ENCODE measurements around the gene PDE11A.

DNA sequence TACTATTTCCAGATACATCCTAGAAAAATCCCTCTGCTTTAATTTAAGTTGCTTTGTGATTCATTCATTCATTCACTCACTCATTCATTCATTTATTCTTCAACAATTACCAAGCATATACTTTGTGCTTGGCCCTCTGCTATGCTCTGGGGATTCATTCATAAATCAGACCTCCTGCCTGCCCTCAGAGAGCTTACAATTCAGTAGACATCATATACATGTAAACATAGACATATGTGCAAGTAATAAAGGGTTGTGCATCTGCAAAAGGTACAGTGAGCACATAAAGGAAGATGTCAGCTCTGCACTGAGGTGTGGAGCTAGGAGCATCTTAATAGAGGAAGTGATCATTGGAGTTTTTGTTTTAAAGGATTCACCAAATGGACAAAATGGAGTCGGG lies 490.6 kb downstream of the PDE11A start:
- TF ChIP-seq POLR2AphosphoS5 (IDR thresholded peaks at IDR 0.05; ENCODE audit: low read depth, low read length), result no peak
- TF ChIP-seq, protein P1, sequence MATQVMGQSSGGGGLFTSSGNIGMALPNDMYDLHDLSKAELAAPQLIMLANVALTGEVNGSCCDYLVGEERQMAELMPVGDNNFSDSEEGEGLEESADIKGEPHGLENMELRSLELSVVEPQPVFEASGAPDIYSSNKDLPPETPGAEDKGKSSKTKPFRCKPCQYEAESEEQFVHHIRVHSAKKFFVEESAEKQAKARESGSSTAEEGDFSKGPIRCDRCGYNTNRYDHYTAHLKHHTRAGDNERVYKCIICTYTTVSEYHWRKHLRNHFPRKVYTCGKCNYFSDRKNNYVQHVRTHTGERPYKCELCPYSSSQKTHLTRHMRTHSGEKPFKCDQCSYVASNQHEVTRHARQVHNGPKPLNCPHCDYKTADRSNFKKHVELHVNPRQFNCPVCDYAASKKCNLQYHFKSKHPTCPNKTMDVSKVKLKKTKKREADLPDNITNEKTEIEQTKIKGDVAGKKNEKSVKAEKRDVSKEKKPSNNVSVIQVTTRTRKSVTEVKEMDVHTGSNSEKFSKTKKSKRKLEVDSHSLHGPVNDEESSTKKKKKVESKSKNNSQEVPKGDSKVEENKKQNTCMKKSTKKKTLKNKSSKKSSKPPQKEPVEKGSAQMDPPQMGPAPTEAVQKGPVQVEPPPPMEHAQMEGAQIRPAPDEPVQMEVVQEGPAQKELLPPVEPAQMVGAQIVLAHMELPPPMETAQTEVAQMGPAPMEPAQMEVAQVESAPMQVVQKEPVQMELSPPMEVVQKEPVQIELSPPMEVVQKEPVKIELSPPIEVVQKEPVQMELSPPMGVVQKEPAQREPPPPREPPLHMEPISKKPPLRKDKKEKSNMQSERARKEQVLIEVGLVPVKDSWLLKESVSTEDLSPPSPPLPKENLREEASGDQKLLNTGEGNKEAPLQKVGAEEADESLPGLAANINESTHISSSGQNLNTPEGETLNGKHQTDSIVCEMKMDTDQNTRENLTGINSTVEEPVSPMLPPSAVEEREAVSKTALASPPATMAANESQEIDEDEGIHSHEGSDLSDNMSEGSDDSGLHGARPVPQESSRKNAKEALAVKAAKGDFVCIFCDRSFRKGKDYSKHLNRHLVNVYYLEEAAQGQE (IDR thresholded peaks at IDR 0.05; ENCODE audit: insufficient read depth in 1 of 2, low read depth in 2 of 2, low read length in 2 of 2), result no peak
- no peak for TF ChIP-seq TAF1 (IDR thresholded peaks at IDR 0.05; ENCODE audit: borderline replicate concordance, insufficient read depth, low read length)
